HEK293 (cell line): ENCODE data around the gene RBM4.

Experiments
- CTCF ChIA-PET: fragments of 350-600 bp; formaldehyde crosslinking; extraction: SDS; loops from one replicate; lab custom pipeline; 2021; ENCODE audit warnings: antibody characterized with exemption; lab: Yijun Ruan, JAX
- POLR2A ChIA-PET: fragments of 300-600 bp; formaldehyde crosslinking; extraction: SDS; loops from one replicate; lab custom pipeline; 2020; ENCODE audit warnings: antibody characterized with exemption, inconsistent platforms; lab: Yijun Ruan, JAX
- H3K27ac ChIP-seq: fragments of 200-500 bp; sonication (Bioruptor generic); 2 replicates; pipeline ENCODE4 v1.5.1; 2014; ENCODE audit warnings: low read depth, low read length, control low read depth, inconsistent platforms; ENCODE audit errors: extremely low read depth
- H3K36me3 ChIP-seq, 2 experiments: fragments of 200-500 bp in 1 of 2; sonication (Bioruptor generic) in 1 of 2; 1 replicate in 1 of 2; 2 replicates in 1 of 2; pipeline ENCODE4 v1.5.1; 2014 to 2017; ENCODE audit warnings: inconsistent platforms in 2 of 2, low read length in 2 of 2; ENCODE audit not compliant: control insufficient read depth in 2 of 2, insufficient read depth in 1 of 2
- H3K4me1 ChIP-seq: fragments of 200-500 bp; sonication (Bioruptor generic); 2 replicates; pipeline ENCODE4 v1.5.1; 2014; ENCODE audit warnings: mild to moderate bottlenecking, low read length, inconsistent platforms; ENCODE audit not compliant: control insufficient read depth, insufficient read depth
- H3K4me3 ChIP-seq: 2 replicates; pipeline ENCODE4 v1.5.1; 2011; ENCODE audit warnings: low read depth, mild to moderate bottlenecking, control low read depth, low read length, moderate library complexity
- H3K9me3 ChIP-seq: fragments of 200-500 bp; sonication (Bioruptor generic); 2 replicates; pipeline ENCODE4 v1.5.1; 2014; ENCODE audit warnings: low read depth, low read length, inconsistent platforms; ENCODE audit not compliant: control insufficient read depth, insufficient read depth
- FEZF1 ChIP-seq: fragments of 450-650 bp; formaldehyde crosslinking; IDR thresholded peaks from 2 replicates; pipeline ENCODE4 v1.5.1; 2016; ENCODE audit warnings: missing biosample characterization, missing genetic modification characterization
- GLIS1 ChIP-seq: fragments of 450-650 bp; formaldehyde crosslinking; IDR thresholded peaks from 2 replicates; pipeline ENCODE4 v1.5.1; 2016; ENCODE audit warnings: missing biosample characterization, missing genetic modification characterization
- HOXC10 ChIP-seq: sonication (generic); formaldehyde crosslinking; IDR thresholded peaks from 2 replicates; pipeline ENCODE4 v1.8.1; 2023; ENCODE audit warnings: mild to moderate bottlenecking, missing genetic modification reagents
- IKZF3 ChIP-seq: fragments of 450-650 bp; IDR thresholded peaks from 2 replicates; pipeline ENCODE4 v1.5.0; 2018; ENCODE audit warnings: missing biosample characterization, mild to moderate bottlenecking, missing genetic modification characterization, moderate library complexity
- MEIS1 ChIP-seq: sonication (generic); formaldehyde crosslinking; IDR thresholded peaks from 2 replicates; pipeline ENCODE4 v1.8.1; 2022; ENCODE audit warnings: missing genetic modification reagents, mild to moderate bottlenecking, borderline replicate concordance
- ZNF292 ChIP-seq: fragments of 450-650 bp; formaldehyde crosslinking; IDR thresholded peaks from 2 replicates; pipeline ENCODE4 v1.5.1; 2016; ENCODE audit warnings: low read depth, missing biosample characterization, missing genetic modification characterization, borderline replicate concordance
- ZNF341 ChIP-seq: fragments of 450-650 bp; formaldehyde crosslinking; IDR thresholded peaks from 2 replicates; pipeline ENCODE4; 2016; ENCODE audit warnings: low read depth, missing biosample characterization, missing genetic modification characterization
- ZNF416 ChIP-seq: fragments of 450-650 bp; formaldehyde crosslinking; IDR thresholded peaks from 2 replicates; pipeline ENCODE4 v1.5.1; 2016; ENCODE audit warnings: missing biosample characterization, missing genetic modification characterization
- ZNF423 ChIP-seq: fragments of 450-650 bp; formaldehyde crosslinking; IDR thresholded peaks from 2 replicates; pipeline ENCODE4 v1.5.1; 2016; ENCODE audit warnings: missing biosample characterization, missing genetic modification characterization
- ZNF426 ChIP-seq: fragments of 450-650 bp; formaldehyde crosslinking; IDR thresholded peaks from 2 replicates; pipeline ENCODE4 v1.5.1; 2017; ENCODE audit warnings: missing biosample characterization, missing genetic modification characterization, mild to moderate bottlenecking, inconsistent platforms, moderate library complexity
- ZNF473 ChIP-seq: fragments of 450-650 bp; formaldehyde crosslinking; IDR thresholded peaks from 2 replicates; pipeline ENCODE4 v1.5.1; 2017; ENCODE audit warnings: missing biosample characterization, missing genetic modification characterization
- ZNF510 ChIP-seq: fragments of 450-650 bp; formaldehyde crosslinking; IDR thresholded peaks from 2 replicates; pipeline ENCODE4 v1.5.1; 2018; ENCODE audit warnings: mild to moderate bottlenecking, missing genetic modification characterization, missing biosample characterization; ENCODE audit not compliant: insufficient replicate concordance
- ZNF560 ChIP-seq: fragments of 450-650 bp; formaldehyde crosslinking; IDR thresholded peaks from 2 replicates; pipeline ENCODE4 v1.5.1; 2017; ENCODE audit warnings: missing biosample characterization, missing genetic modification characterization, borderline replicate concordance
- ZNF600 ChIP-seq: fragments of 450-650 bp; formaldehyde crosslinking; IDR thresholded peaks from 2 replicates; pipeline ENCODE4 v1.5.1; 2016; ENCODE audit warnings: missing biosample characterization, missing genetic modification characterization
- ZNF610 ChIP-seq: fragments of 450-650 bp; formaldehyde crosslinking; IDR thresholded peaks from 2 replicates; pipeline ENCODE4 v1.5.1; 2016; ENCODE audit warnings: missing biosample characterization, missing genetic modification characterization, borderline replicate concordance
- ZNF660 ChIP-seq: fragments of 450-650 bp; IDR thresholded peaks from 2 replicates; pipeline ENCODE4 v1.5.1; 2018; ENCODE audit warnings: missing biosample characterization, mild to moderate bottlenecking, missing genetic modification characterization
- ZNF830 ChIP-seq: fragments of 450-650 bp; IDR thresholded peaks from 2 replicates; pipeline ENCODE4 v1.5.0; 2018; ENCODE audit warnings: missing biosample characterization, missing genetic modification characterization, low read depth, mild to moderate bottlenecking, moderate library complexity
- ZSCAN16 ChIP-seq: fragments of 450-650 bp; formaldehyde crosslinking; IDR thresholded peaks from 2 replicates; pipeline ENCODE4 v1.5.1; 2016; ENCODE audit warnings: missing biosample characterization, missing genetic modification characterization
- TF ChIP-seq, protein P1 (sequence below): fragments of 450-650 bp; formaldehyde crosslinking; conservative IDR thresholded peaks from 2 replicates; pipeline ENCODE4 v1.5.1; 2016; ENCODE audit warnings: low read depth, missing biosample characterization, missing genetic modification characterization
- TF ChIP-seq, protein P2 (sequence below): fragments of 450-650 bp; formaldehyde crosslinking; IDR thresholded peaks from 2 replicates; pipeline ENCODE4 v1.5.1; 2016; ENCODE audit warnings: missing biosample characterization, missing genetic modification characterization
- TF ChIP-seq, protein P3 (sequence below): fragments of 450-650 bp; formaldehyde crosslinking; IDR thresholded peaks from 2 replicates; pipeline ENCODE4 v1.5.1; 2016; ENCODE audit warnings: missing biosample characterization, missing genetic modification characterization
- TF ChIP-seq, protein P4 (sequence below): fragments of 450-650 bp; formaldehyde crosslinking; IDR thresholded peaks from 2 replicates; pipeline ENCODE4 v1.5.1; 2016; ENCODE audit warnings: missing biosample characterization, missing genetic modification characterization

RBM4 gene

DNA sequence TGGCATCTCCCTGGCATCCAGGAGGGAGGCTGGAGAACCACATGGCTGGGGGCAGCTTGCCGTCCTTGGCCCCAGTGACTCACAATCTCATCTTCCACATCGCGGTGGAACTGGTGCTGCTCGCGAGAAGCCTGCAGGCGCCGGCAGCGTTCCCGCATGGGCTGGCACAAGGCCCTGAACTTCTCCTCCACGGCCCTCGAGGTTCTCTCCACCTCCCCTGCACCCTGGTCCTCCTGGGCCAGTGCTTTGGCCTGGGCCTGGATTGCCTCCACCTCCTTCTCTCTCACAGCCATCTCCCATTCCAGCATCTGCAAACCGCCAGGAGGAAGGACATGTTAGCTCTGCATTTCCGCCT is 55.5 kb downstream of the RBM4 start:
- POLR2A ChIA-PET: no interaction called here
- CTCF ChIA-PET: interaction anchor here (0.5 to 7.3 kb wide), 12 partner anchors 14 to 1132 kb away, joined by 3 to 62 read pairs (median 3); no protein-coding TSS in a partner anchor
- no peak overlapping the region for H3K4me3 ChIP-seq
- TF ChIP-seq ZNF426 (tag by site-specific recombination): no peak
- TF ChIP-seq HOXC10 (CRISPR knock-in tag): no peak
- no peak for TF ChIP-seq ZNF830 (tag by site-specific recombination)
- TF ChIP-seq FEZF1 (tag by site-specific recombination): no peak
- TF ChIP-seq ZNF560 (tag by site-specific recombination): no peak
- TF ChIP-seq ZNF423 (tag by site-specific recombination): no peak
- no peak for TF ChIP-seq ZNF610
- H3K27ac ChIP-seq: no peak overlapping the region
- no peaks in the 10 kb centered on the region for H3K4me1 ChIP-seq
- no peaks in the 10 kb centered on the region for H3K9me3 ChIP-seq
- peaks cover 0 to 82% of the 10 kb centered on the region in 2 experiments; a peak in 2 of 3 replicates for H3K36me3 ChIP-seq

DNA sequence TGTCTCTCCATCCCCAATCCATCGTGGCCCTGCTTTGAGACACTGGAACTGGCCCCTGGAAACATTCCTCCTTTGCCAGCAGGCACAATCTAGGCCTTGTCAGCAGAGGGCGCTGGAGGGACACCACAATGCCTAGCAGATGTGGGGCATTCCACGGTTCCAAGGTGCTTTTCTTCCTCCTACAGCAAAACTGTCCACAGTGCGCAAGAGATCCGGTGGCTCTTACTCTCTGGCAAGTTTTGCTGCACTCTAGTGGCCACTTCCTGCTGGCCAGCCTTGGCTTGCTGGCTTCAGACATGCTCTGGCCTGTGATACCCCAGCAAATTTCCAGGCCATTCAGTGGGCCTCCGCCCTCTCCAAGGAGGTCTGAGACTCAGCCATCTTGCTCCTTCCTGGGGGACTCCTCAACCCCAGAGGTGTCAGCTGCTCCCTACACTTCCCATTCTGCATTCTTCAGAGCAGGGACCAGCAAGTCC is 56.3 kb downstream of the RBM4 start:
- Histone ChIP-seq H3K4me1 (no peaks in the 10 kb centered on the region), H3K36me3 (peaks cover 2 to 85% of the 10 kb centered on the region in 2 experiments; a peak in 2 of 3 replicates), H3K4me3 (no peak overlapping the region), H3K9me3 (no peaks in the 10 kb centered on the region), H3K27ac (no peak overlapping the region)
- POLR2A ChIA-PET: interaction anchor here (0.6 kb wide), 1 partner anchor 146 kb away, joined by 6 read pairs; no protein-coding TSS in a partner anchor
- CTCF ChIA-PET: interaction anchor here (0.6 to 7.3 kb wide), 28 partner anchors 9 to 285 kb away, joined by 3 to 62 read pairs (median 4); partner anchors contain the start of genes BBS1 and RBM4B
- TF ChIP-seq GLIS1 (tag by site-specific recombination) (peak; percentile 69), ZNF292 (tag by site-specific recombination) (no peak), IKZF3 (tag by site-specific recombination) (peak; percentile 62; the same call in 1 of the 2 replicates), ZNF660 (peak; percentile 54; the same call in 1 of the 2 replicates), ZNF341 (peak; percentile 38; the same call in 1 of the 2 replicates), ZNF510 (tag by site-specific recombination) (no peak), ZNF416 (tag by site-specific recombination) (no peak), ZNF600 (tag by site-specific recombination) (peak; percentile 21; the same call in 1 of the 2 replicates), MEIS1 (no peak), ZNF473 (tag by site-specific recombination) (no peak), ZSCAN16 (no peak)
- TF ChIP-seq, protein P1, sequence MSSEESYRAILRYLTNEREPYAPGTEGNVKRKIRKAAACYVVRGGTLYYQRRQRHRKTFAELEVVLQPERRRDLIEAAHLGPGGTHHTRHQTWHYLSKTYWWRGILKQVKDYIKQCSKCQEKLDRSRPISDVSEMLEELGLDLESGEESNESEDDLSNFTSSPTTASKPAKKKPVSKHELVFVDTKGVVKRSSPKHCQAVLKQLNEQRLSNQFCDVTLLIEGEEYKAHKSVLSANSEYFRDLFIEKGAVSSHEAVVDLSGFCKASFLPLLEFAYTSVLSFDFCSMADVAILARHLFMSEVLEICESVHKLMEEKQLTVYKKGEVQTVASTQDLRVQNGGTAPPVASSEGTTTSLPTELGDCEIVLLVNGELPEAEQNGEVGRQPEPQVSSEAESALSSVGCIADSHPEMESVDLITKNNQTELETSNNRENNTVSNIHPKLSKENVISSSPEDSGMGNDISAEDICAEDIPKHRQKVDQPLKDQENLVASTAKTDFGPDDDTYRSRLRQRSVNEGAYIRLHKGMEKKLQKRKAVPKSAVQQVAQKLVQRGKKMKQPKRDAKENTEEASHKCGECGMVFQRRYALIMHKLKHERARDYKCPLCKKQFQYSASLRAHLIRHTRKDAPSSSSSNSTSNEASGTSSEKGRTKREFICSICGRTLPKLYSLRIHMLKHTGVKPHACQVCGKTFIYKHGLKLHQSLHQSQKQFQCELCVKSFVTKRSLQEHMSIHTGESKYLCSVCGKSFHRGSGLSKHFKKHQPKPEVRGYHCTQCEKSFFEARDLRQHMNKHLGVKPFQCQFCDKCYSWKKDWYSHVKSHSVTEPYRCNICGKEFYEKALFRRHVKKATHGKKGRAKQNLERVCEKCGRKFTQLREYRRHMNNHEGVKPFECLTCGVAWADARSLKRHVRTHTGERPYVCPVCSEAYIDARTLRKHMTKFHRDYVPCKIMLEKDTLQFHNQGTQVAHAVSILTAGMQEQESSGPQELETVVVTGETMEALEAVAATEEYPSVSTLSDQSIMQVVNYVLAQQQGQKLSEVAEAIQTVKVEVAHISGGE (tag by site-specific recombination): no peak; the same call in 1 of the 2 replicates
- TF ChIP-seq, protein P2, sequence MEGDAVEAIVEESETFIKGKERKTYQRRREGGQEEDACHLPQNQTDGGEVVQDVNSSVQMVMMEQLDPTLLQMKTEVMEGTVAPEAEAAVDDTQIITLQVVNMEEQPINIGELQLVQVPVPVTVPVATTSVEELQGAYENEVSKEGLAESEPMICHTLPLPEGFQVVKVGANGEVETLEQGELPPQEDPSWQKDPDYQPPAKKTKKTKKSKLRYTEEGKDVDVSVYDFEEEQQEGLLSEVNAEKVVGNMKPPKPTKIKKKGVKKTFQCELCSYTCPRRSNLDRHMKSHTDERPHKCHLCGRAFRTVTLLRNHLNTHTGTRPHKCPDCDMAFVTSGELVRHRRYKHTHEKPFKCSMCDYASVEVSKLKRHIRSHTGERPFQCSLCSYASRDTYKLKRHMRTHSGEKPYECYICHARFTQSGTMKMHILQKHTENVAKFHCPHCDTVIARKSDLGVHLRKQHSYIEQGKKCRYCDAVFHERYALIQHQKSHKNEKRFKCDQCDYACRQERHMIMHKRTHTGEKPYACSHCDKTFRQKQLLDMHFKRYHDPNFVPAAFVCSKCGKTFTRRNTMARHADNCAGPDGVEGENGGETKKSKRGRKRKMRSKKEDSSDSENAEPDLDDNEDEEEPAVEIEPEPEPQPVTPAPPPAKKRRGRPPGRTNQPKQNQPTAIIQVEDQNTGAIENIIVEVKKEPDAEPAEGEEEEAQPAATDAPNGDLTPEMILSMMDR: peak; percentile 95
- TF ChIP-seq, protein P3, sequence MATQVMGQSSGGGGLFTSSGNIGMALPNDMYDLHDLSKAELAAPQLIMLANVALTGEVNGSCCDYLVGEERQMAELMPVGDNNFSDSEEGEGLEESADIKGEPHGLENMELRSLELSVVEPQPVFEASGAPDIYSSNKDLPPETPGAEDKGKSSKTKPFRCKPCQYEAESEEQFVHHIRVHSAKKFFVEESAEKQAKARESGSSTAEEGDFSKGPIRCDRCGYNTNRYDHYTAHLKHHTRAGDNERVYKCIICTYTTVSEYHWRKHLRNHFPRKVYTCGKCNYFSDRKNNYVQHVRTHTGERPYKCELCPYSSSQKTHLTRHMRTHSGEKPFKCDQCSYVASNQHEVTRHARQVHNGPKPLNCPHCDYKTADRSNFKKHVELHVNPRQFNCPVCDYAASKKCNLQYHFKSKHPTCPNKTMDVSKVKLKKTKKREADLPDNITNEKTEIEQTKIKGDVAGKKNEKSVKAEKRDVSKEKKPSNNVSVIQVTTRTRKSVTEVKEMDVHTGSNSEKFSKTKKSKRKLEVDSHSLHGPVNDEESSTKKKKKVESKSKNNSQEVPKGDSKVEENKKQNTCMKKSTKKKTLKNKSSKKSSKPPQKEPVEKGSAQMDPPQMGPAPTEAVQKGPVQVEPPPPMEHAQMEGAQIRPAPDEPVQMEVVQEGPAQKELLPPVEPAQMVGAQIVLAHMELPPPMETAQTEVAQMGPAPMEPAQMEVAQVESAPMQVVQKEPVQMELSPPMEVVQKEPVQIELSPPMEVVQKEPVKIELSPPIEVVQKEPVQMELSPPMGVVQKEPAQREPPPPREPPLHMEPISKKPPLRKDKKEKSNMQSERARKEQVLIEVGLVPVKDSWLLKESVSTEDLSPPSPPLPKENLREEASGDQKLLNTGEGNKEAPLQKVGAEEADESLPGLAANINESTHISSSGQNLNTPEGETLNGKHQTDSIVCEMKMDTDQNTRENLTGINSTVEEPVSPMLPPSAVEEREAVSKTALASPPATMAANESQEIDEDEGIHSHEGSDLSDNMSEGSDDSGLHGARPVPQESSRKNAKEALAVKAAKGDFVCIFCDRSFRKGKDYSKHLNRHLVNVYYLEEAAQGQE: no peak
- TF ChIP-seq, protein P4, sequence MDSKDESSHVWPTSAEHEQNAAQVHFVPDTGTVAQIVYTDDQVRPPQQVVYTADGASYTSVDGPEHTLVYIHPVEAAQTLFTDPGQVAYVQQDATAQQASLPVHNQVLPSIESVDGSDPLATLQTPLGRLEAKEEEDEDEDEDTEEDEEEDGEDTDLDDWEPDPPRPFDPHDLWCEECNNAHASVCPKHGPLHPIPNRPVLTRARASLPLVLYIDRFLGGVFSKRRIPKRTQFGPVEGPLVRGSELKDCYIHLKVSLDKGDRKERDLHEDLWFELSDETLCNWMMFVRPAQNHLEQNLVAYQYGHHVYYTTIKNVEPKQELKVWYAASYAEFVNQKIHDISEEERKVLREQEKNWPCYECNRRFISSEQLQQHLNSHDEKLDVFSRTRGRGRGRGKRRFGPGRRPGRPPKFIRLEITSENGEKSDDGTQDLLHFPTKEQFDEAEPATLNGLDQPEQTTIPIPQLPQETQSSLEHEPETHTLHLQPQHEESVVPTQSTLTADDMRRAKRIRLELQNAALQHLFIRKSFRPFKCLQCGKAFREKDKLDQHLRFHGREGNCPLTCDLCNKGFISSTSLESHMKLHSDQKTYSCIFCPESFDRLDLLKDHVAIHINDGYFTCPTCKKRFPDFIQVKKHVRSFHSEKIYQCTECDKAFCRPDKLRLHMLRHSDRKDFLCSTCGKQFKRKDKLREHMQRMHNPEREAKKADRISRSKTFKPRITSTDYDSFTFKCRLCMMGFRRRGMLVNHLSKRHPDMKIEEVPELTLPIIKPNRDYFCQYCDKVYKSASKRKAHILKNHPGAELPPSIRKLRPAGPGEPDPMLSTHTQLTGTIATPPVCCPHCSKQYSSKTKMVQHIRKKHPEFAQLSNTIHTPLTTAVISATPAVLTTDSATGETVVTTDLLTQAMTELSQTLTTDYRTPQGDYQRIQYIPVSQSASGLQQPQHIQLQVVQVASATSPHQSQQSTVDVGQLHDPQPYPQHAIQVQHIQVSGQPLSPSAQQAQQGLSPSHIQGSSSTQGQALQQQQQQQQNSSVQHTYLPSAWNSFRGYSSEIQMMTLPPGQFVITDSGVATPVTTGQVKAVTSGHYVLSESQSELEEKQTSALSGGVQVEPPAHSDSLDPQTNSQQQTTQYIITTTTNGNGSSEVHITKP (tag by site-specific recombination): peak; percentile 81
